ENCODE measurements around the gene PEAK1.

- TF ChIP-seq ZBED1 (IDR thresholded peaks at IDR 0.05; ENCODE audit: borderline replicate concordance) (no peak), MAX (IDR thresholded peaks at IDR 0.05; ENCODE audit: low read depth, low read length) (no peak), CREB1 (IDR thresholded peaks at IDR 0.05; ENCODE audit: low read depth) (no peak), TCF7 (IDR thresholded peaks at IDR 0.05; ENCODE audit: borderline replicate concordance) (no peak), TAF1 (IDR thresholded peaks at IDR 0.05; ENCODE audit: borderline replicate concordance, low read depth, low read length) (no peak), SIN3A (IDR thresholded peaks at IDR 0.05; ENCODE audit: low read depth, low read length) (no peak), MEF2A (IDR thresholded peaks at IDR 0.05; ENCODE audit: insufficient read depth, low read depth, low read length) (no peak), MTA2 (IDR thresholded peaks at IDR 0.05; ENCODE audit: low read depth) (no peak), CHD1 (IDR thresholded peaks at IDR 0.05; ENCODE audit: low read depth, low read length) (no peak), ZBTB40 (IDR thresholded peaks at IDR 0.05; ENCODE audit: borderline replicate concordance) (no peak), EZH2 (IDR thresholded peaks at IDR 0.05; ENCODE audit: borderline replicate concordance, control insufficient read depth, low read depth, low read length) (no peak), EP300 (IDR thresholded peaks at IDR 0.05; ENCODE audit: borderline replicate concordance in 1 of 2, control insufficient read depth in 1 of 2, low read depth in 2 of 2, low read length in 2 of 2) (no peak)
These were observed 4.3 kb downstream of the PEAK1 start for GRCh38 chr15:77415450-77416147.

All from GM12878 (cell line).